Upper lobe of right lung (tissue), 1 donor: ENCODE measurements around the gene UNK. TPM values are rescaled to one million over a fixed set of nuclear protein-coding genes. Genes with fewer than 3 reads are reported as not detected.

Experiments
- ATAC-seq: fragments of 200-7000 bp; cut with Tn5 transposase; one replicate; pipeline ENCODE4 v1.9.1; 2020; ENCODE audit warnings: mild to moderate bottlenecking, moderate library complexity
- DNase-seq: peaks from one replicate; pipeline ENCODE4 v3.0.0-alpha.2; 2020
- H3K27ac ChIP-seq: fragments of 200-600 bp; one replicate; pipeline ENCODE4 v1.8.0; 2022
- H3K27me3 ChIP-seq: fragments of 200-600 bp; one replicate; pipeline ENCODE4 v1.8.0; 2022; ENCODE audit warnings: mild to moderate bottlenecking
- H3K36me3 ChIP-seq: fragments of 200-600 bp; one replicate; pipeline ENCODE4 v1.8.0; 2022
- H3K4me1 ChIP-seq: fragments of 200-600 bp; one replicate; pipeline ENCODE4 v1.8.0; 2022
- H3K4me3 ChIP-seq: fragments of 200-600 bp; one replicate; pipeline ENCODE4 v1.8.0; 2022; ENCODE audit warnings: mild to moderate bottlenecking
- H3K9me3 ChIP-seq: fragments of 200-600 bp; one replicate; pipeline ENCODE4 v1.8.0; 2022
- CTCF ChIP-seq: fragments of 200-600 bp; IDR thresholded peaks from one replicate; pipeline ENCODE4 v1.8.0; 2022; ENCODE audit warnings: antibody characterized with exemption
- intact Hi-C: fragments of 100-400 bp; cut with DNase I; formaldehyde crosslinking; loops from one replicate; pipeline ENCODE4 v1.11.0; 2022
- total RNA-seq: library from RNA; stranded (reverse); fragmentation: NEBNext Ultra II Directional; extraction: Animal tissue kit (Norgen Biotek cat#: 25700); gene quantifications from one replicate; pipeline ENCODE4 v1.2.1, GENCODE V29; 2021
- donor health status: DM: no; HTN: yes; CAD: no; lungs with severe emphysema.

The UNK gene
- total RNA-seq, 1 donor from 2014 or later, result 27.1 TPM

- intact Hi-C loops, result no loop called here
These were observed 45.4 kb upstream of the UNK start for GRCh38 chr17:75739174-75739573.

GRCh38 chr17:75739801-75740200 is 44.8 kb upstream of the UNK start:
- no peak for TF ChIP-seq CTCF
- ATAC-seq, result no peak

More at GRCh38 chr17:75739174-75739573, 45.4 kb upstream of the UNK start:
- no peak for ATAC-seq
- DNase-seq, result no peak
- Histone ChIP-seq H3K27me3 (no peaks in the 10 kb centered on the region), H3K36me3 (no peaks in the 10 kb centered on the region), H3K27ac (no peak overlapping the region), H3K9me3 (no peaks in the 10 kb centered on the region), H3K4me3 (no peak overlapping the region), H3K4me1 (no peaks in the 10 kb centered on the region)
- TF ChIP-seq CTCF, result no peak

GRCh38 chr17:75740215-75740614 is 44.4 kb upstream of the UNK start:
- H3K36me3 ChIP-seq, result no peaks in the 10 kb centered on the region
- TF ChIP-seq CTCF, result no peak
- intact Hi-C loops, result no loop called here
- ATAC-seq (no peak), DNase-seq (no peak)
- no peak overlapping the region for H3K27ac ChIP-seq
- no peaks in the 10 kb centered on the region for H3K4me1 ChIP-seq
- no peaks in the 10 kb centered on the region for H3K27me3 ChIP-seq
- no peak overlapping the region for H3K4me3 ChIP-seq
- no peaks in the 10 kb centered on the region for H3K9me3 ChIP-seq

More at GRCh38 chr17:75739801-75740200, 44.8 kb upstream of the UNK start:
- no peak overlapping the region for H3K4me3 ChIP-seq
- H3K4me1 ChIP-seq, result no peaks in the 10 kb centered on the region
- no peak for DNase-seq
- no peak overlapping the region for H3K27ac ChIP-seq
- H3K36me3 ChIP-seq, result no peaks in the 10 kb centered on the region
- intact Hi-C loops, result no loop called here
- H3K9me3 ChIP-seq, result no peaks in the 10 kb centered on the region
- H3K27me3 ChIP-seq, result no peaks in the 10 kb centered on the region

- DNase-seq (no peak), ATAC-seq (no peak)
These were observed 44.0 kb upstream of the UNK start for GRCh38 chr17:75740631-75741077.

GRCh38 chr17:75742337-75742736 is 42.3 kb upstream of the UNK start:
- Histone ChIP-seq H3K27me3 (no peaks in the 10 kb centered on the region), H3K4me1 (peaks cover 1% of the 10 kb centered on the region), H3K9me3 (no peaks in the 10 kb centered on the region), H3K36me3 (no peaks in the 10 kb centered on the region), H3K27ac (no peak overlapping the region), H3K4me3 (no peak overlapping the region)
- intact Hi-C loops, result no loop called here
- DNase-seq (no peak), ATAC-seq (no peak)
- no peak for TF ChIP-seq CTCF

More at GRCh38 chr17:75740631-75741077, 44.0 kb upstream of the UNK start:
- Histone ChIP-seq H3K27ac (no peak overlapping the region), H3K9me3 (no peaks in the 10 kb centered on the region), H3K4me1 (no peaks in the 10 kb centered on the region), H3K27me3 (no peaks in the 10 kb centered on the region), H3K36me3 (no peaks in the 10 kb centered on the region), H3K4me3 (no peak overlapping the region)
- no peak for TF ChIP-seq CTCF
- intact Hi-C loops, result no loop called here

- Histone ChIP-seq H3K4me1 (peaks cover 9% of the 10 kb centered on the region), H3K27me3 (no peaks in the 10 kb centered on the region), H3K27ac (no peak overlapping the region), H3K9me3 (no peaks in the 10 kb centered on the region), H3K4me3 (no peak overlapping the region), H3K36me3 (no peaks in the 10 kb centered on the region)
- no peak for ATAC-seq
- no peak for TF ChIP-seq CTCF
- DNase-seq, result no peak
- intact Hi-C loops, result no loop called here
These were observed 40.9 kb upstream of the UNK start for GRCh38 chr17:75743625-75744206.
